22Rv1 (cell line): ENCODE measurements around the gene CHTF18.

ENCODE experiments used
- H3K27ac ChIP-seq: fragments of 450-650 bp; 2 replicates; pipeline ENCODE4 v1.5.1; 2017
- ZFX ChIP-seq: fragments of 450-650 bp; IDR thresholded peaks from 2 replicates; pipeline ENCODE4 v1.6.1; 2017; ENCODE audit warnings: antibody characterized with exemption, borderline replicate concordance
- TF ChIP-seq, protein P1 (sequence below): fragments of 450-650 bp; IDR thresholded peaks from 2 replicates; pipeline ENCODE4 v1.5.1; 2017; ENCODE audit warnings: mild to moderate bottlenecking

CHTF18 gene

DNA sequence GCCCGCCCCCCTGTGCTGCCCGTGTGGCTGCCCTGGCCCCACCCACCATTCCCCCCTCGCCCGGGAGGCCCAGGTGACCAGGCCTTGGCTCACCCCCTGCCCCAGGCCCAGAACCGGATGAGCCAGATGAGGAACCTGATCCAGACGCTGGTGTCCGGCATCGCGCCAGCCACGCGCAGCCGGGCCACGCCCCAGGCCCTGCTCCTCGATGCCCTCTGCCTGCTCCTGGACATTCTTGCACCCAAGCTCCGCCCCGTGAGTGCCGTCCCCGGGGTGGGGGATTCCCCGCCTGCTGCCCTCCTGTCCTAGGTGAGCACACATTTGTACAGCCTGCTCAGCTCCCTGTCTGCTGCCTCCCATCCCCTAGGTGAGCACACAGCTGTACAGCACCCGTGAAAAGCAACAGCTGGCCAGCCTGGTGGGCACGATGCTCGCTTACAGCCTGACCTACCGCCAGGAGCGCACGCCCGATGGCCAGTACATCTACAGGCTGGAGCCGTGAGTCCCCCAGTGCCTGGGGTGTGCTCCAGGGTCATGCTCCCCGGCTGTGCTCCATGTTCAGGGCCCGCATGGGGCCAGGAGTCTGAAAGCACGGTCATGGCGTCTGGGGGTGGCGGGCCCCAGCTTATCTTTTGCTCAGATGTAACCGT is 7.3 kb downstream of the CHTF18 start:
- peak overlapping the region; percentile 75 for H3K27ac ChIP-seq
- TF ChIP-seq ZFX, result no peak
- TF ChIP-seq, protein P1, sequence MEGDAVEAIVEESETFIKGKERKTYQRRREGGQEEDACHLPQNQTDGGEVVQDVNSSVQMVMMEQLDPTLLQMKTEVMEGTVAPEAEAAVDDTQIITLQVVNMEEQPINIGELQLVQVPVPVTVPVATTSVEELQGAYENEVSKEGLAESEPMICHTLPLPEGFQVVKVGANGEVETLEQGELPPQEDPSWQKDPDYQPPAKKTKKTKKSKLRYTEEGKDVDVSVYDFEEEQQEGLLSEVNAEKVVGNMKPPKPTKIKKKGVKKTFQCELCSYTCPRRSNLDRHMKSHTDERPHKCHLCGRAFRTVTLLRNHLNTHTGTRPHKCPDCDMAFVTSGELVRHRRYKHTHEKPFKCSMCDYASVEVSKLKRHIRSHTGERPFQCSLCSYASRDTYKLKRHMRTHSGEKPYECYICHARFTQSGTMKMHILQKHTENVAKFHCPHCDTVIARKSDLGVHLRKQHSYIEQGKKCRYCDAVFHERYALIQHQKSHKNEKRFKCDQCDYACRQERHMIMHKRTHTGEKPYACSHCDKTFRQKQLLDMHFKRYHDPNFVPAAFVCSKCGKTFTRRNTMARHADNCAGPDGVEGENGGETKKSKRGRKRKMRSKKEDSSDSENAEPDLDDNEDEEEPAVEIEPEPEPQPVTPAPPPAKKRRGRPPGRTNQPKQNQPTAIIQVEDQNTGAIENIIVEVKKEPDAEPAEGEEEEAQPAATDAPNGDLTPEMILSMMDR, result peak; percentile 23; the same call in 1 of the 2 replicates

DNA sequence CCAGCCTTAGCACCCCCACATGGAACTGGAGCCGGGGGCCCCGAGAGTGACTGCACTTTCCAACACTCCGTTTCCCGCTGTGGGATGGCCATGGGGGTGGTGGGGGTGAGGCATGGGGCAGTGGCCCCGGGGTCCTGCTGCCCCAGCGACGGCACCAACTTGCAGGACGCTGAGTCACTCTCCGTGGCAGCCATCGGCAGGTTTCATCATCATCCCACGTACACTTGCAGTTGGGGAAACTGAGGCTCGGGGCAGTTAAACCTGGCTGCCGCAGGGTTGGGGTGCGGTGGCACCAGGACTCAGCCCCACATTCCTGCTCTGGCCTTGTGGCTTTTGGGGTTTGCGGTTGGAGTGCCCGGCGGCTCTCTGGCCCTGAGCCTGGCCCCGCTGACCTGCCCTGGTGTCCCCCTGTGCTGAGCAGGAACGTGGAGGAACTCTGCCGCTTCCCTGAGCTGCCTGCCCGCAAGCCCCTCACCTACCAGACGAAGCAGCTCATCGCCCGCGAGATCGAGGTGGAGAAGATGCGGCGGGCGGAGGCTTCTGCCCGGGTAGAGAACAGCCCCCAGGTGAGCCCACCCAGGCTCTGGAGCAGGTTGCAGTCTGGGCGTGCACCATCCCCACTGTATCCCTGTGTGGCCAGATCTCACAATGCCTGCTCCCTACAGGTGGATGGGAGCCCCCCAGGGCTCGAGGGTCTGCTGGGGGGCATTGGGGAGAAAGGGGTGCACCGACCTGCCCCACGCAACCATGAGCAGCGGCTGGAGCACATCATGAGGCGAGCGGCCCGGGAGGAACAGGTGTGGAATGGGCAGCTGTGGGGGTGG is 8.1 kb downstream of the CHTF18 start:
- TF ChIP-seq, protein P1, result no peak
- no peak for TF ChIP-seq ZFX
- peak overlapping the region; percentile 75 for H3K27ac ChIP-seq

DNA sequence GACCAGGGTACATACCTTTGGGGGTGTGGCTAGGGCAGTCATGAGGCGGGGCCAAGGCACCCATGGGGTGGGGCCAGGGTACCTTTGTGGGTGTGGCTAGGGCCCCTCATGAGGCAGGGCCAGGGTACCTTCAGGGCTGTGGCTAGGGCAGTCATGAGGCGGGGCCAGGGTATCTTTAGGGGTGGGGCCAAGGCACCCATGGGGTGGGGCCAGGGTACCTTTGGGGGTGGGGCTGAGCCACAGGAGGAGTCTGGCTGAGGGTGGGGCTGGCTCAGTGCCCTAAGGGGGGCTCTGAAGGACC is 8.7 kb downstream of the CHTF18 start:
- TF ChIP-seq, protein P1, result no peak
- TF ChIP-seq ZFX, result no peak
- peak overlapping the region; percentile 75 for H3K27ac ChIP-seq

DNA sequence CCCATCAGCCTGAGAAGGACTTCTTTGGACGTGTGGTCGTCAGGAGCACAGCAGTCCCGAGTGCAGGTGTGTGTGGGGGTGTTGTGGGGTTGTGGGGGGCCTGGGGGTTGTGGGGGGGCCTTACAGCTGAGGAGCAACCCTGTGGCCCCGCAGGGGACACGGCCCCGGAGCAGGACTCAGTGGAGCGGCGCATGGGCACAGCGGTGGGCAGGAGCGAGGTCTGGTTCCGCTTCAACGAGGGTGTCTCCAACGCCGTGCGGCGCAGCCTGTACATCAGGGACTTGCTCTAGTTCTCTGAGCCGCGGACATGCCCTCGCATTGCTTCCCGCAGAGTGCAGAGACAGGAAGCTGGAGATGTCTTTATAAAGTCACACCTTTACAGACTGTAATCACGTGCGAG is 9.3 kb downstream of the CHTF18 start:
- 0 out of 2 replicates have a peak overlapping the region, but pooled peaks have one; percentile 75 for H3K27ac ChIP-seq
- no peak for TF ChIP-seq ZFX
- TF ChIP-seq, protein P1, result no peak

DNA sequence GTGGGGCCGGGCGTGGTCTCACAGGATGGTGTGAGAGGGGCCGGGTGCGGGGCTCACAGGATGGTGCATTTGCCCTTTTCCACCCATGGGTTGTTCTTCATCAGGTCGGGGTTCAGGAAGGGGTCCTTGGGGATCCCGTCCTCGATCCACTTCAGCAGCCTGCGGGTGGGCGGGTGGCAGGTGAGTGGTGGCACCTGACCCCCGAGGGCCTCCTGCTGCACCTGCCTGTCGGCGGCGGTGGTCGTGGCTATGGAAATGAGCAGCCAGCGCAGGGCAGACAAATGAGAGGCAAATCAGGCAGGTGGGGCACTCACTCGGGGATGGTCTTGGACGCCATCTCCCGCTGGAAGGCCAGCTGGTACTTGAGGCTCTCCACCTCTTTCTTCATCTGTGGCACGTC is 10.2 kb downstream of the CHTF18 start:
- no peak overlapping the region for H3K27ac ChIP-seq
- TF ChIP-seq, protein P1, result no peak
- TF ChIP-seq ZFX, result no peak

DNA sequence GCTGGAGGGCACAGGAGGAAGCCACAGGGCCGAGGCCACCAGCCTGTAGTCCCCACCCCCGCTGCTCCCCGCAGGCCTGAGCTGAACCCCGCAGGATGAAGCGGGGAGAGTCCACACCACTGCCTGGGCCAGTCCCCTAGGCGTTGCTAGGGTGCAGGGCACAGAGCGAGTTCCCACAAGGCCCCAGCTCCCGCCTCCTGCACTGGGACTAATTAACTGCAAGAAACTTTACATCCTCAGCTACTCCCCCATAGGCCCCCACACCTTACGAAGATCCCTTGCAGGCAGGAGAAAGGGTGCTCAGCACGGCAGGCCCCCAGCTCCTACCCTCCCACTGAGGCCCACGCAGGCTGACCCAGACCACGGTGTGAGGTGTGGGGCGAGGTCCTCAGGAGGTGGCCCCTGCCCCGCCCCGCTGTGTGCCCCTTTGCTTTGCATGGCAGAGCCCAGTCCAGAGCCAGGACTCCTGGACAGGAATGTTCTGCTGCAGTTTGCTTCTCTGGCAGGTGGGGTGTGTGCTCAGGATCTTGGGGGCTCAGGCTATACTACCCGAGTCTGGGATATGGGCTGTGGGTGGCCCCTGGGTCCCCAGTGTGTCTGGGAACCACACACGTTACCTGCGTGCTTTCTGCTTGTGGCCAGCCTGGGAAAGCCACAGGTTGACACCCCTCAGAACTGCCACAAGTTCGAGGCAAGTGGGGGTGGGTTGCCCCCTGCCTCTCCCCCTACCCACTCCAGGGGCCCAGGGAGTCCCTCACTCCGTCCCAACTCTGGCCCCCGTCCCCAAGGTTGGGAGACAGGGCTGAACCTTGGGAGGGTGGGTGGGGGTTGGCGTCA is 10.9 kb downstream of the CHTF18 start:
- no peak for TF ChIP-seq ZFX
- TF ChIP-seq, protein P1, result no peak
- H3K27ac ChIP-seq, result no peak overlapping the region
